ENCODE measurements around the gene GFAP. TPM values are rescaled to one million over a fixed set of nuclear protein-coding genes. Genes with fewer than 3 reads are reported as not detected.
A peak's percentile ranks its signal among the peaks of the same experiment; 100 is the strongest.

The GFAP gene
- total RNA-seq, 4 donors from 2014 or later: 0.33 to 2.3 (median 2.0) TPM; not detected in 1

DNA sequence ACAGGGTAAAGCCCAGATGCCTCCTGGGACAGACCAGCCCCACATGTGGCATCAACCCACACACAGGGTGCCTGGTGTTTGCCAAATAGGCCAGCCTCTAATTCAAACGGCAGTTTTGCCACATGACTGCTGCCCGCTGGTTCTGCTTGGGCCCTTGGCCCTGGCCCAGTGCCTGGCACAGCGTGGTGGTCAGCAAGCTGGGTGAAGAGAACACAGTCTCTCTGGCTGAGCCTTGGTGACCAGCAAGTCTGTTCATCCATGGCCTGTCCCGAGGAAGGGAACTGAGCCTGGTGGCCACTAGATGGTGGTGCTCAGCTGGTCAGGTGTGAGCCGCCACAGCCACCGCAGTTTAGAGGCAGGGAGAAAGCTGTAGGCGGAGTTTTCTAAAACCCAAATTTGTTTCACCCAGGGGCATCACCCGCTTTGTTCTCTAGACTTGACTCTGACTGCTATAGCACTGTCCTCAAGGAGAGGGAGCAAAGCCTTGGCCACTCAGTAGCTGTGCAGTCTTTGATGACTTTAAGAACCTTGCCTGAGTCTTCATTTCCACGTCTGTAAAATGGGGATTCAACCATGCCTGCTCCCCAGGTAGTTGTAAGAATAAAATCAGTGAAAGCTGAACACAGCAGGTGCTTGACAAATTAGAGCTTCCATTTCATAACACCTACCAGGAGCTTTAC, 4.7 kb upstream of the GFAP start:
- no peak for TF ChIP-seq POLR2A (IDR thresholded peaks at IDR 0.05)
- TF ChIP-seq, protein P1, sequence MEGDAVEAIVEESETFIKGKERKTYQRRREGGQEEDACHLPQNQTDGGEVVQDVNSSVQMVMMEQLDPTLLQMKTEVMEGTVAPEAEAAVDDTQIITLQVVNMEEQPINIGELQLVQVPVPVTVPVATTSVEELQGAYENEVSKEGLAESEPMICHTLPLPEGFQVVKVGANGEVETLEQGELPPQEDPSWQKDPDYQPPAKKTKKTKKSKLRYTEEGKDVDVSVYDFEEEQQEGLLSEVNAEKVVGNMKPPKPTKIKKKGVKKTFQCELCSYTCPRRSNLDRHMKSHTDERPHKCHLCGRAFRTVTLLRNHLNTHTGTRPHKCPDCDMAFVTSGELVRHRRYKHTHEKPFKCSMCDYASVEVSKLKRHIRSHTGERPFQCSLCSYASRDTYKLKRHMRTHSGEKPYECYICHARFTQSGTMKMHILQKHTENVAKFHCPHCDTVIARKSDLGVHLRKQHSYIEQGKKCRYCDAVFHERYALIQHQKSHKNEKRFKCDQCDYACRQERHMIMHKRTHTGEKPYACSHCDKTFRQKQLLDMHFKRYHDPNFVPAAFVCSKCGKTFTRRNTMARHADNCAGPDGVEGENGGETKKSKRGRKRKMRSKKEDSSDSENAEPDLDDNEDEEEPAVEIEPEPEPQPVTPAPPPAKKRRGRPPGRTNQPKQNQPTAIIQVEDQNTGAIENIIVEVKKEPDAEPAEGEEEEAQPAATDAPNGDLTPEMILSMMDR (IDR thresholded peaks at IDR 0.05): peak; percentile 52 to 93 (median 86)
- Histone ChIP-seq H3K4me1 (peaks cover 7 to 34% of the 10 kb centered on the region in 2 donors), H3K27me3 (no peaks in the 10 kb centered on the region), H3K36me3 (no peaks in the 10 kb centered on the region), H3K27ac (no peak overlapping the region), H3K9me3 (no peaks in the 10 kb centered on the region), H3K4me3 (replicated peaks in 1 of 3) (no peak overlapping the region)
- 15% methylated on average over 9 of the region's 9 CpGs for WGBS, 2 donors
- DNase-seq: peak; percentile 92 to 93
- intact Hi-C loops (cut with DNase I): loop anchor here (5.0 to 10.0 kb wide), 3 partner anchors 102 to 275 kb away; no protein-coding TSS in a partner anchor

DNA sequence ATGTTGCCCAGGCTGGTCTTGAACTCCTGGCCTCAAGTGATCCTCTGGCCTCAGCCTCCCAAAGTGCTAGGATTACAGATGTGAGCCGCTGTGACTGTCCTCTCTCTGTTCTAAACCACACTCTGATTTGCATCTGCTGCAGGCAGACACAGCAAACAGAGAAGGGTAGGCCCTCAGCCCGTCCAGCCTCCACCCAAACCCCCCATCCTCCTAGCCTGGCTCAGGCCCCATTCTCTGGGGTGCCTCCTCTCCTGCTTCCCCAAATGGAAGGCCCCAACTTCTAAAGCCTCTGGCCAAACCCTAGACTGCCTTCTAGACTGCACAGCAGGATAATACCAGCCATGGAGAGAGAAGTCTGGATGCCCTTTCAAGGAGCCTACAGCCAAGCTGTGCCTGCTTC, 4.1 kb upstream of the GFAP start:
- H3K4me1 ChIP-seq: peaks cover 7 to 39% of the 10 kb centered on the region in 2 donors
- no peaks in the 10 kb centered on the region for H3K36me3 ChIP-seq
- WGBS, 2 donors: 68 to 88% methylated on average over 2 of the region's 2 CpGs
- no peak for TF ChIP-seq POLR2A (IDR thresholded peaks at IDR 0.05)
- TF ChIP-seq, protein P1 (IDR thresholded peaks at IDR 0.05): no peak
- H3K9me3 ChIP-seq: no peaks in the 10 kb centered on the region
- intact Hi-C loops (cut with DNase I): no loop called here
- H3K27ac ChIP-seq: no peak overlapping the region
- no peak overlapping the region for H3K4me3 ChIP-seq (replicated peaks in 1 of 3)
- H3K27me3 ChIP-seq: no peaks in the 10 kb centered on the region
- no peak for DNase-seq

DNA sequence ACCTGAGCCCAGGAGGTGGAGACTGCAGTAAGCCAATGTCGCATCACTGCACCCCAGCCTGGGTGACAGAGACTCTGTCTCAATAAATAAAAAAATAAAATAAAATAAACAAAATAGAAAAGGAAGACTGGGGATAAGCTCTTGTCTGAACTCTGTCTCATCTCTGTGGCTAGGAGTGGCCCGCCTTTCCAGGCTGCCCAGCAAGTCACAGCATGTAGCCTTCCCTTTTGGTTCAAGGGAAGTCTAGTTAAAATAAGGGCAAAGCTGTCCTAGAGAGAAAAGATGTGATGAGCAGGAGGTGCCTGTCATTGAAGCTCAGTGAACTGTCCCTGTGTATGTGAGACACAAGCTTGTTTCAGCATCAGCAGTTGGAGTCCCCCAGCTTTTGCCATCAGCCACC, 2.7 kb upstream of the GFAP start:
- no peaks in the 10 kb centered on the region for H3K9me3 ChIP-seq
- peaks cover 7 to 44% of the 10 kb centered on the region in 2 donors for H3K4me1 ChIP-seq
- H3K36me3 ChIP-seq: no peaks in the 10 kb centered on the region
- DNase-seq: no peak
- no peaks in the 10 kb centered on the region for H3K27me3 ChIP-seq
- no peak for TF ChIP-seq POLR2A (IDR thresholded peaks at IDR 0.05)
- TF ChIP-seq, protein P1 (IDR thresholded peaks at IDR 0.05): no peak
- intact Hi-C loops (cut with DNase I): no loop called here
- H3K4me3 ChIP-seq (replicated peaks in 1 of 3): no peak overlapping the region
- peak overlapping the region in 2 of 3 donors; percentile 61 to 74 for H3K27ac ChIP-seq
- WGBS, 2 donors: 95 to 99% methylated on average over 2 of the region's 2 CpGs

DNA sequence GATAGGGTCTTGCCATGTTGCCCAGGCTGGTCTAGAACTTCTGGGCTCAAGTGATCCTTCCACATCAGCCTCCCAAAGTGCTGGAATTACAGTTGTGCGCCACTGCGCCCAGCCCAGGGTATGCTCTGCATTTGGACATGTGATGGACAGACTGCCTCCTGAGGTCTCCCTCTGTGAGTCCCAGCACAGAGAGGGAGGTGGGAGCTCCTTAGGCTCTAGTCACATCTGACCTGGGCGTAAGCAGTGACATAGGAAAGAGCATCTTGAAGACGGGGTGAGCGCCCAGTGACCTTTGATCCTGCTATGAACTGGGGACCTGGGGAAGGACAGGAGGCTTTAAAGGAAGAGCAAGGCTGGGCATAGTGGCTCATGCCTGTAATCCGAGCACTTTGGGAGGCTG, 2.2 kb upstream of the GFAP start:
- DNase-seq: no peak
- peak overlapping the region; percentile 20 to 74 (median 61) for H3K27ac ChIP-seq
- no peaks in the 10 kb centered on the region for H3K9me3 ChIP-seq
- intact Hi-C loops (cut with DNase I): no loop called here
- peaks cover 7 to 44% of the 10 kb centered on the region in 2 donors for H3K4me1 ChIP-seq
- H3K4me3 ChIP-seq (replicated peaks in 1 of 3): no peak overlapping the region
- TF ChIP-seq POLR2A (IDR thresholded peaks at IDR 0.05): no peak
- TF ChIP-seq, protein P1 (IDR thresholded peaks at IDR 0.05): no peak
- 81 to 89% methylated on average over 6 of the region's 6 CpGs for WGBS, 2 donors
- H3K36me3 ChIP-seq: no peaks in the 10 kb centered on the region
- no peaks in the 10 kb centered on the region for H3K27me3 ChIP-seq

DNA sequence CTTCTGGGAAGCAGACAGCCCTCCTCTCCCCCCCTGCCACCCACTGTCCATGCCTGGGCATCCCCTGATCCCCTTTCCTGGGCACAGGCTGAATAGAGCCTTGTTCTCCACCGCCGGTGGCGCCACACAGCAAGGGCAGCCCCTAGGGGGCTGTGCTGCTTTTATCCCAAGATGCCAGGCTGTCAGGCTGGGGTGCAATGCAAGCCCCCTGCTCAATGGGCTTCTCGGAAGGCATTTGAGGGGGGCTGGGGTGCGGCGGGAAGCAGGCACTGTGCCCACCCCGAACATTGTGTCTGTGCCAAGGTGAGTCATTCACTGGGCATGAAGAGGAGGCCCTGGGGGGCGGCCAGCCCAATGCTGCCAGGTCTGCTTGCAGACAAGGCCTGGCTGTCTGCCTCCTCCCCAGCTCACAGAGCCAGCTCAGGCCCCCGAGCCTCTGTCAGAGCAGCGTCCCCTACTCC, 1.5 kb upstream of the GFAP start:
- peak; percentile 93 to 95 for DNase-seq
- WGBS, 2 donors: 30 to 40% methylated on average over 6 to 9 of the region's 10 CpGs
- intact Hi-C loops (cut with DNase I): no loop called here
- H3K27ac ChIP-seq: peak overlapping the region; percentile 74 to 77 (median 74)
- H3K9me3 ChIP-seq: no peaks in the 10 kb centered on the region
- H3K27me3 ChIP-seq: no peaks in the 10 kb centered on the region
- TF ChIP-seq, protein P1 (IDR thresholded peaks at IDR 0.05): no peak
- TF ChIP-seq POLR2A (IDR thresholded peaks at IDR 0.05): no peak
- H3K4me3 ChIP-seq (replicated peaks in 1 of 3): no peak overlapping the region
- peaks cover 7 to 44% of the 10 kb centered on the region in 2 donors for H3K4me1 ChIP-seq
- H3K36me3 ChIP-seq: no peaks in the 10 kb centered on the region
